ENCODE data around the gene HSF2BP. TPM values are rescaled to one million over a fixed set of nuclear protein-coding genes. Genes with fewer than 3 reads are reported as not detected.

HSF2BP gene
- total RNA-seq, 4 donors from 2014 or later = 0.63 to 1.2 (median 0.66) TPM; not detected in 1

DNA sequence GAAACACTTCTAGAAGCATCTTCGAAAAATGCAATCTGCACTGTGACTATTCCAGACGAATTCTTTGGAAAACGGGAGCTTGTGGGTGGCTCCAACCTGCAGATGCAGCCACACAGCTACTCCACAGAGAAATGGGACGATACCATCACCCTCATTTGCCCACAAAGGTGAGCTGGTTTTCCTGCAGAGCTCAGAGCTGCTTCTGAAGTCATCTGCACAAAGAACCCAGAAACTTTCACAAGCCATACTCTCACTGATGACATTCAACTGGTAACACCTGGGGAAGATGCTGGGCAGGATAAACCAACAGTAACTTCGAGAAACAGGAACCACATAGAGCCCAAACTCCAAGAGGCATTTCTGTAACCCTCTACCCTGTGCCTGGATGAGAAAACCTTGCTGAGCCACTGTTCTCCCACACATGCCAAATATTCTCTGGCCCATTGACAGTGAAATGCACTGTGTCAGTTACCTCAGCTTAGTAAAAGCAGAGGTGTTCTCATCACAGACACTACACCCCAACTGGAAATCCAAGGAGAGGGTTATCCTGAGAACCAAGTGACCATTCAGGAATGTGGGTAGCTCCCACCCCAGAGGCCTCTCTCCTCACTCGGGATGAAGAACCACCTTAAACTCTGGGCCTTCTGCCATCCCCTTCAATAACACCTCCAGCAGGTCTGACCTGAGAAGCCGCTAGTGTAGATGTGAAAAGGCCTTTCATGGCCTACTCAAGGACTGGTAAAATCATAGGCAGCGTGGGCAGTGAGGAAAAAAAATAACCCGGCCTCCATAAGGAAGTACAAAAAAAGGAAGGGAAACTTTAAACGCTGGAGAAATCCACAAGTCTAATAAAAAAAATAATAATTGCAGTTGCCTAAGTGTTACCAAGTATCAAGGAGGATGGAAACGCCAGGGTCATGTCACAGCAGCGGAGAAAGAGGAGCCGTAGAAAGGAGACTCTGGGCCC, 56.7 kb downstream of the HSF2BP start:
- TF ChIP-seq POLR2A (IDR thresholded peaks at IDR 0.05; ENCODE audit: low read depth) = no peak
- no peak for TF ChIP-seq EP300 (IDR thresholded peaks at IDR 0.05)
- TF ChIP-seq, protein P1, sequence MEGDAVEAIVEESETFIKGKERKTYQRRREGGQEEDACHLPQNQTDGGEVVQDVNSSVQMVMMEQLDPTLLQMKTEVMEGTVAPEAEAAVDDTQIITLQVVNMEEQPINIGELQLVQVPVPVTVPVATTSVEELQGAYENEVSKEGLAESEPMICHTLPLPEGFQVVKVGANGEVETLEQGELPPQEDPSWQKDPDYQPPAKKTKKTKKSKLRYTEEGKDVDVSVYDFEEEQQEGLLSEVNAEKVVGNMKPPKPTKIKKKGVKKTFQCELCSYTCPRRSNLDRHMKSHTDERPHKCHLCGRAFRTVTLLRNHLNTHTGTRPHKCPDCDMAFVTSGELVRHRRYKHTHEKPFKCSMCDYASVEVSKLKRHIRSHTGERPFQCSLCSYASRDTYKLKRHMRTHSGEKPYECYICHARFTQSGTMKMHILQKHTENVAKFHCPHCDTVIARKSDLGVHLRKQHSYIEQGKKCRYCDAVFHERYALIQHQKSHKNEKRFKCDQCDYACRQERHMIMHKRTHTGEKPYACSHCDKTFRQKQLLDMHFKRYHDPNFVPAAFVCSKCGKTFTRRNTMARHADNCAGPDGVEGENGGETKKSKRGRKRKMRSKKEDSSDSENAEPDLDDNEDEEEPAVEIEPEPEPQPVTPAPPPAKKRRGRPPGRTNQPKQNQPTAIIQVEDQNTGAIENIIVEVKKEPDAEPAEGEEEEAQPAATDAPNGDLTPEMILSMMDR (IDR thresholded peaks at IDR 0.05) = no peak
- TF ChIP-seq POLR2AphosphoS5 (IDR thresholded peaks at IDR 0.05) = no peak
- no peak for DNase-seq (ENCODE audit: extremely low spot score)
- Histone ChIP-seq H3K4me1 (peaks cover 0 to 6% (median 0%) of the 10 kb centered on the region in 4 donors), H3K36me3 (no peaks in the 10 kb centered on the region), H3K9me3 (no peaks in the 10 kb centered on the region), H3K4me3 (no peak overlapping the region), H3K27ac (replicated peaks in 1 of 4) (peak overlapping the region in 2 of 4 donors; percentile 33 to 43), H3K27me3 (no peaks in the 10 kb centered on the region)
- 74% methylated on average over 13 of the region's 13 CpGs for WGBS
- intact Hi-C loops (cut with DNase I) = no loop called here

GRCh38 chr21:43600642-43601402, 58.5 kb downstream of the HSF2BP start:
- intact Hi-C loops (cut with DNase I) = no loop called here
- 89% methylated on average over 12 of the region's 12 CpGs for WGBS
- no peaks in the 10 kb centered on the region for H3K27me3 ChIP-seq
- H3K4me3 ChIP-seq = no peak overlapping the region
- no peaks in the 10 kb centered on the region for H3K9me3 ChIP-seq
- no peak for DNase-seq (ENCODE audit: extremely low spot score)
- peaks cover 0 to 6% (median 0%) of the 10 kb centered on the region in 4 donors for H3K4me1 ChIP-seq
- H3K27ac ChIP-seq (replicated peaks in 1 of 4) = no peak overlapping the region
- no peaks in the 10 kb centered on the region for H3K36me3 ChIP-seq
- TF ChIP-seq POLR2A (IDR thresholded peaks at IDR 0.05; ENCODE audit: low read depth) (no peak), POLR2AphosphoS5 (IDR thresholded peaks at IDR 0.05) (no peak), EP300 (IDR thresholded peaks at IDR 0.05) (no peak)
- TF ChIP-seq, protein P1 (IDR thresholded peaks at IDR 0.05) = no peak

DNA sequence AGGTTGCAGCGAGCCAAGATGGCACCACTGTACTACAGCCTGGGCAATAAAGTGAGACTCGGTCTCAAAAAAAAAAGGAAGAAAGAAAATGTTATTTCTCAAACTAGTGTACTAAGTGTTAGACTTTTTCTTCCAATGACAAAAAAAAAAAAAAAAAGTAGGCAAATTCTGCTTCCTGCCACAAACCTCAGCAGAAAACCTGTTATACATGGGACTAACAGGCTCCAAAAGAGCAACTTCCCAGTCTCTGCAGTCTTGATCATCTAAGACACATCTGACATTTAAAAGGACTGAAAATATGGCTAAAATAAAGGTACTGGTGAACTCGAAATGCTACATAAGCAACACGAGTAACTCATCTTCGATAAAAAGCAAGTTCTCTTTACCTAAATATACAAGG, 59.6 kb downstream of the HSF2BP start:
- TF ChIP-seq, protein P1 (IDR thresholded peaks at IDR 0.05) = no peak
- no peak for TF ChIP-seq EP300 (IDR thresholded peaks at IDR 0.05)
- TF ChIP-seq POLR2AphosphoS5 (IDR thresholded peaks at IDR 0.05) = no peak
- no peak for TF ChIP-seq POLR2A (IDR thresholded peaks at IDR 0.05; ENCODE audit: low read depth)
- intact Hi-C loops (cut with DNase I) = no loop called here
- WGBS = 79% methylated on average over 5 of the region's 5 CpGs

DNA sequence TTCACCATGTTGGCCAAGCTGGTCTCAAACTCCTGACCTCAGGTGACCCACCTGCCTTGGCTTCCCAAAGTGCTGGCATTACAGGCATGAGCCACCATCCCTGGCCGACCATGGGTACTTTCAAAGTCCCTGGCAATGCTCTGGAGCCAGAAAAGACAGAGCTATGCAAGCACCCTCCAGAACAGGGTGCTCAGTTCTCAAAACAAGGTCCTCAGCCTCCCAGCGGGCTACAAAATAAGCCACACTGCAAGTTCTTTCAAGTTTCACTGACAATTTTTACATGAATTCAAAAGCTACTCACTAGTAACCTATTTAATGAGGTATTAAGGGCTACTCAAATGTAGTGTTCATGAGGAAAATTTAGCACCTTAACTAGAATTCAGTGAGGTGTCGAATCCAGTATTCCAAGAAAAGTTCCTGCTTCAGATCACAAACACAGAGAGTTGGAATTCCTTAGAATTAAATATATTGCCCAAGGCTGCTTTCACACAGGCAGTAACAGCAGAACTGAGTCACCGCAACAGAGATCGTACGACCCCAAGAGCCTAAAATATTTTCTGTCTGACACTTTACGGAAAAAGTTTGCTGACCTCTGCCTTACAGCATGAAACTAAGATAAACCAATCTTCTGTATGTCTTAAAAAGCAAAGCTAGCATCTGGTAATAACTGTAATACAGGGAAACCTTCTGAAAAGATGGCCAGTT, 60.7 kb downstream of the HSF2BP start:
- no peak for TF ChIP-seq POLR2A (IDR thresholded peaks at IDR 0.05; ENCODE audit: low read depth)
- no peak for TF ChIP-seq POLR2AphosphoS5 (IDR thresholded peaks at IDR 0.05)
- TF ChIP-seq, protein P1 (IDR thresholded peaks at IDR 0.05) = no peak
- no peak for TF ChIP-seq EP300 (IDR thresholded peaks at IDR 0.05)
- no peaks in the 10 kb centered on the region for H3K27me3 ChIP-seq
- peaks cover 0 to 1% (median 0%) of the 10 kb centered on the region in 4 donors for H3K4me1 ChIP-seq
- no peaks in the 10 kb centered on the region for H3K9me3 ChIP-seq
- 80% methylated on average over 7 of the region's 7 CpGs for whole genome bisulfite sequencing
- no peaks in the 10 kb centered on the region for H3K36me3 ChIP-seq
- H3K4me3 ChIP-seq = no peak overlapping the region
- intact Hi-C loops (cut with DNase I) = no loop called here
- DNase-seq (ENCODE audit: extremely low spot score) = no peak
- H3K27ac ChIP-seq (replicated peaks in 1 of 4) = no peak overlapping the region

More for the DNA sequence above, 59.6 kb downstream of the HSF2BP start:
- no peaks in the 10 kb centered on the region for H3K9me3 ChIP-seq
- H3K36me3 ChIP-seq = no peaks in the 10 kb centered on the region
- H3K4me1 ChIP-seq = peaks cover 0 to 6% (median 0%) of the 10 kb centered on the region in 4 donors
- no peak overlapping the region for H3K27ac ChIP-seq (replicated peaks in 1 of 4)
- no peaks in the 10 kb centered on the region for H3K27me3 ChIP-seq
- no peak overlapping the region for H3K4me3 ChIP-seq
- no peak for DNase-seq (ENCODE audit: extremely low spot score)
